SK-N-SH (cell line): Measurements from ENCODE around the gene PIP4K2A. TPM values are rescaled to one million over a fixed set of nuclear protein-coding genes. Genes with fewer than 3 reads are reported as not detected.
A peak's percentile ranks its signal among the peaks of the same experiment; 100 is the strongest.

Experiments used
- CTCF ChIA-PET: fragments of 300-600, 350-600 bp; formaldehyde crosslinking; extraction: SDS; loops from one replicate; lab custom pipeline; 2021; lab: Yijun Ruan, JAX
- POLR2A ChIA-PET: fragments of 350-600 bp; sonication (Branson Sonifier 250); formaldehyde crosslinking; extraction: SDS; loops from one replicate; lab custom pipeline; 2020; ENCODE audit warnings: antibody characterized with exemption, inconsistent platforms; lab: Yijun Ruan, JAX
- DNase-seq: peaks from one replicate; pipeline ENCODE4 v3.0.0; 2012
- H2AFZ ChIP-seq: fragments of 200-600 bp; sonication (generic); 2 replicates; pipeline ENCODE4 v1.8.1; 2016; ENCODE audit warnings: antibody characterized with exemption, mild to moderate bottlenecking, low read depth
- H3F3A ChIP-seq: fragments of 200-600 bp; sonication (generic); replicated peaks from 2 replicates; pipeline ENCODE3; 2016; ENCODE audit warnings: antibody characterized with exemption, mild to moderate bottlenecking; ENCODE audit not compliant: insufficient read depth
- H3K27ac ChIP-seq, 2 experiments: fragments of 200-500 bp in 1 of 2; fragments of 200-600 bp in 1 of 2; sonication (Bioruptor generic) in 1 of 2; sonication (generic), shearing (Covaris generic) in 1 of 2; 2 replicates each; pipeline versions ENCODE4 v1.5.1 to v1.6.1; 2014 to 2016; ENCODE audit warnings: low read depth in 2 of 2, inconsistent platforms in 1 of 2, low read length in 1 of 2, mild to moderate bottlenecking in 1 of 2, mixed read lengths in 1 of 2
- H3K27me3 ChIP-seq: fragments of 200-600 bp; sonication (generic), shearing (Covaris generic); 2 replicates; pipeline ENCODE4 v1.6.1; 2016; ENCODE audit warnings: mixed run types; ENCODE audit not compliant: insufficient read depth
- H3K36me3 ChIP-seq, 2 experiments: fragments of 200-500 bp in 1 of 2; fragments of 200-600 bp in 1 of 2; sonication (Bioruptor generic) in 1 of 2; sonication (generic) in 1 of 2; replicated peaks in 1 of 2; 2 replicates each; pipeline versions ENCODE3 to v1.5.1; 2014 to 2016; ENCODE audit warnings: low read length in 1 of 2, mild to moderate bottlenecking in 1 of 2; ENCODE audit not compliant: insufficient read depth in 2 of 2, control insufficient read depth in 1 of 2
- H3K4me1 ChIP-seq, 2 experiments: fragments of 200-500 bp in 1 of 2; fragments of 200-600 bp in 1 of 2; sonication (Bioruptor generic) in 1 of 2; sonication (generic), shearing (Covaris generic) in 1 of 2; 2 replicates each; pipeline versions ENCODE4 v1.5.1 to v1.6.1; 2014 to 2016; ENCODE audit warnings: low read depth in 1 of 2, low read length in 1 of 2, mixed run types in 1 of 2; ENCODE audit not compliant: insufficient read depth in 2 of 2, control insufficient read depth in 1 of 2
- H3K4me2 ChIP-seq: fragments of 200-600 bp; sonication (generic), shearing (Covaris generic); 2 replicates; pipeline ENCODE4 v1.6.1; 2017; ENCODE audit warnings: mixed run types
- H3K4me3 ChIP-seq, 2 experiments: fragments of 200-500 bp in 1 of 2; fragments of 200-600 bp in 1 of 2; sonication (Bioruptor generic) in 1 of 2; sonication (generic), shearing (Covaris generic) in 1 of 2; 2 replicates each; pipeline versions ENCODE4 v1.5.1 to v1.8.1; 2014 to 2016; ENCODE audit warnings: low read depth in 2 of 2, inconsistent platforms in 1 of 2, low read length in 1 of 2, mild to moderate bottlenecking in 1 of 2, mixed read lengths in 1 of 2, moderate library complexity in 1 of 2
- H3K79me2 ChIP-seq: fragments of 200-600 bp; sonication (generic); 2 replicates; pipeline ENCODE4 v1.8.1; 2017; ENCODE audit warnings: mild to moderate bottlenecking; ENCODE audit not compliant: insufficient read depth
- H3K9ac ChIP-seq: fragments of 200-600 bp; sonication (generic); 2 replicates; pipeline ENCODE4 v1.6.1; 2017; ENCODE audit warnings: mixed run types
- H3K9me2 ChIP-seq: fragments of 200-600 bp; sonication (generic); 2 replicates; pipeline ENCODE4 v1.6.1; 2017; ENCODE audit warnings: mixed run types
- H3K9me3 ChIP-seq: fragments of 200-600 bp; sonication (generic); 2 replicates; pipeline ENCODE4 v1.6.1; 2017; ENCODE audit warnings: mixed run types, mild to moderate bottlenecking, moderate library complexity
- H4K20me1 ChIP-seq: fragments of 200-600 bp; sonication (generic); 2 replicates; pipeline ENCODE4 v1.6.1; 2017; ENCODE audit warnings: mild to moderate bottlenecking, mixed run types; ENCODE audit not compliant: insufficient read depth
- EZH2phosphoT487 ChIP-seq: fragments of 200-600 bp; sonication (generic); IDR thresholded peaks from 2 replicates; pipeline ENCODE4 v1.6.1; 2017; ENCODE audit warnings: low read depth, mixed run types, mild to moderate bottlenecking, antibody characterized with exemption, moderate library complexity, borderline replicate concordance
- FOSL2 ChIP-seq: IDR thresholded peaks from 2 replicates; pipeline ENCODE4 v1.4.0; 2012; ENCODE audit warnings: low read depth, mild to moderate bottlenecking, moderate library complexity, borderline replicate concordance
- GABPA ChIP-seq: IDR thresholded peaks from 2 replicates; pipeline ENCODE4 v1.4.0; 2012; ENCODE audit warnings: low read depth, mild to moderate bottlenecking
- JUND ChIP-seq: IDR thresholded peaks from 2 replicates; pipeline ENCODE4 v1.4.0; 2012
- MXI1 ChIP-seq: IDR thresholded peaks from 2 replicates; pipeline ENCODE4 v1.6.1; 2012; ENCODE audit warnings: mild to moderate bottlenecking, low read depth, low read length, improper control_type of control experiment
- NFIC ChIP-seq: IDR thresholded peaks from 2 replicates; pipeline ENCODE4 v1.4.0; 2012; ENCODE audit warnings: borderline replicate concordance
- POLR2AphosphoS5 ChIP-seq: IDR thresholded peaks from 2 replicates; pipeline ENCODE4 v1.6.1; 2012; ENCODE audit warnings: low read depth, low read length
- RCOR1 ChIP-seq: fragments of 150-350 bp; IDR thresholded peaks from 2 replicates; pipeline ENCODE4 v1.6.1; 2017; ENCODE audit warnings: antibody characterized with exemption, low read length
- RFX5 ChIP-seq: IDR thresholded peaks from 2 replicates; pipeline ENCODE4 v1.6.1; 2012; ENCODE audit warnings: mild to moderate bottlenecking, improper control_type of control experiment, low read length
- SMC3 ChIP-seq: IDR thresholded peaks from 2 replicates; pipeline ENCODE4 v1.6.1; 2012; ENCODE audit warnings: low read depth, low read length, improper control_type of control experiment
- TAF1 ChIP-seq: IDR thresholded peaks from 2 replicates; pipeline ENCODE4 v1.6.1; 2012; ENCODE audit warnings: low read depth, mild to moderate bottlenecking, low read length, moderate library complexity, borderline replicate concordance
- TCF12 ChIP-seq: IDR thresholded peaks from 2 replicates; pipeline ENCODE4 v1.4.0; 2012
- WGBS: methylation state at CpG from one replicate; pipeline ENCODE4 v1.1.6; 2017; ENCODE audit warnings: low lambda C conversion rate; 5-methylcytosine and 5-hydroxymethylcytosine counted together
- polyA plus RNA-seq, 3 experiments: library from polyadenylated mRNA; depleted of rRNA; stranded (reverse); fragments of >200 nt; gene quantifications; 2 replicates each; pipeline ENCODE4 v1.2.3, GENCODE V29; 2012
- TF ChIP-seq, protein P1 (sequence below): IDR thresholded peaks from 2 replicates; pipeline ENCODE4 v1.6.1; 2012; ENCODE audit warnings: mild to moderate bottlenecking, low read depth, low read length, moderate library complexity
- TF ChIP-seq, protein P2 (sequence below): IDR thresholded peaks from 2 replicates; pipeline ENCODE4 v1.4.0; 2012; ENCODE audit warnings: low read depth, borderline replicate concordance
- TF ChIP-seq, protein P3 (sequence below): IDR thresholded peaks from 2 replicates; pipeline ENCODE4; 2012
- TF ChIP-seq, protein P4 (sequence below): fragments of 200-600 bp; sonication (generic); IDR thresholded peaks from 2 replicates; pipeline ENCODE4 v1.6.1; 2017; ENCODE audit warnings: antibody characterized with exemption, mild to moderate bottlenecking, moderate library complexity

PIP4K2A gene
- polyA plus RNA-seq, 1 of the 3 experiments (the other 2 are of a cell fraction) = 10.8 TPM

DNA sequence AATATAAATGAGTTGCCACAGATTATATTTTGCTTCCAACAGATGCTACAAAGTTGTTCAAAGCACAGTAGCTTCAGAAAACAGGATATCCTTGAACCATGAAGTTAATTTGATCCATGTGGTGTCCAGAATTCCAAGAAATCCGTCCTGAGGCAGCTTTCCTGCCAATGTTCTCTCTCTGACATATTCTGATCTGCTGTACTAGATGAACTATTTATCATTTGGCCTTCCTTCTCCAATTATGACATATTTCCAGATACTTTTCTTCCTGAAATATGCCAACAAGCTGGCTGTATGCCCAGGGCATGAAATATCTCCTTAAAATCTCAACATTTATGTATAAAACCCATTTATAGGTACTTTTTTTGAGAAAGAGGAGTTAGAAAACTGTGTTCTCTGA lies 227.9 kb downstream of the PIP4K2A start:
- Histone ChIP-seq H3K9me2 (no peaks in the 10 kb centered on the region), H3K4me2 (no peak overlapping the region), H3K4me1 (no peaks in the 10 kb centered on the region; a peak in 1 of 4 replicates), H4K20me1 (no peaks in the 10 kb centered on the region), H3K9ac (no peak overlapping the region), H3K36me3 (no peaks in the 10 kb centered on the region), H3F3A (no peaks in the 10 kb centered on the region), H3K4me3 (no peak overlapping the region), H3K9me3 (no peaks in the 10 kb centered on the region), H3K27me3 (no peaks in the 10 kb centered on the region), H3K79me2 (no peaks in the 10 kb centered on the region), H3K27ac (no peak overlapping the region; a peak in 1 of 4 replicates), H2AFZ (no peak overlapping the region)
- CTCF ChIA-PET = interaction anchor here (1.0 to 1.8 kb wide), 3 partner anchors 12 to 144 kb away, joined by 3 to 8 read pairs (median 5); no protein-coding TSS in a partner anchor
- no peak for DNase-seq
- POLR2A ChIA-PET = no interaction called here
- TF ChIP-seq, protein P1, sequence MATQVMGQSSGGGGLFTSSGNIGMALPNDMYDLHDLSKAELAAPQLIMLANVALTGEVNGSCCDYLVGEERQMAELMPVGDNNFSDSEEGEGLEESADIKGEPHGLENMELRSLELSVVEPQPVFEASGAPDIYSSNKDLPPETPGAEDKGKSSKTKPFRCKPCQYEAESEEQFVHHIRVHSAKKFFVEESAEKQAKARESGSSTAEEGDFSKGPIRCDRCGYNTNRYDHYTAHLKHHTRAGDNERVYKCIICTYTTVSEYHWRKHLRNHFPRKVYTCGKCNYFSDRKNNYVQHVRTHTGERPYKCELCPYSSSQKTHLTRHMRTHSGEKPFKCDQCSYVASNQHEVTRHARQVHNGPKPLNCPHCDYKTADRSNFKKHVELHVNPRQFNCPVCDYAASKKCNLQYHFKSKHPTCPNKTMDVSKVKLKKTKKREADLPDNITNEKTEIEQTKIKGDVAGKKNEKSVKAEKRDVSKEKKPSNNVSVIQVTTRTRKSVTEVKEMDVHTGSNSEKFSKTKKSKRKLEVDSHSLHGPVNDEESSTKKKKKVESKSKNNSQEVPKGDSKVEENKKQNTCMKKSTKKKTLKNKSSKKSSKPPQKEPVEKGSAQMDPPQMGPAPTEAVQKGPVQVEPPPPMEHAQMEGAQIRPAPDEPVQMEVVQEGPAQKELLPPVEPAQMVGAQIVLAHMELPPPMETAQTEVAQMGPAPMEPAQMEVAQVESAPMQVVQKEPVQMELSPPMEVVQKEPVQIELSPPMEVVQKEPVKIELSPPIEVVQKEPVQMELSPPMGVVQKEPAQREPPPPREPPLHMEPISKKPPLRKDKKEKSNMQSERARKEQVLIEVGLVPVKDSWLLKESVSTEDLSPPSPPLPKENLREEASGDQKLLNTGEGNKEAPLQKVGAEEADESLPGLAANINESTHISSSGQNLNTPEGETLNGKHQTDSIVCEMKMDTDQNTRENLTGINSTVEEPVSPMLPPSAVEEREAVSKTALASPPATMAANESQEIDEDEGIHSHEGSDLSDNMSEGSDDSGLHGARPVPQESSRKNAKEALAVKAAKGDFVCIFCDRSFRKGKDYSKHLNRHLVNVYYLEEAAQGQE = no peak
- TF ChIP-seq TCF12 (peak; percentile 67), EZH2phosphoT487 (no peak), JUND (no peak), MXI1 (no peak), RFX5 (no peak), POLR2AphosphoS5 (no peak), RCOR1 (no peak), FOSL2 (no peak), SMC3 (no peak), GABPA (no peak), NFIC (peak; percentile 37; the same call in 1 of the 2 replicates), TAF1 (no peak)
- TF ChIP-seq, protein P2, sequence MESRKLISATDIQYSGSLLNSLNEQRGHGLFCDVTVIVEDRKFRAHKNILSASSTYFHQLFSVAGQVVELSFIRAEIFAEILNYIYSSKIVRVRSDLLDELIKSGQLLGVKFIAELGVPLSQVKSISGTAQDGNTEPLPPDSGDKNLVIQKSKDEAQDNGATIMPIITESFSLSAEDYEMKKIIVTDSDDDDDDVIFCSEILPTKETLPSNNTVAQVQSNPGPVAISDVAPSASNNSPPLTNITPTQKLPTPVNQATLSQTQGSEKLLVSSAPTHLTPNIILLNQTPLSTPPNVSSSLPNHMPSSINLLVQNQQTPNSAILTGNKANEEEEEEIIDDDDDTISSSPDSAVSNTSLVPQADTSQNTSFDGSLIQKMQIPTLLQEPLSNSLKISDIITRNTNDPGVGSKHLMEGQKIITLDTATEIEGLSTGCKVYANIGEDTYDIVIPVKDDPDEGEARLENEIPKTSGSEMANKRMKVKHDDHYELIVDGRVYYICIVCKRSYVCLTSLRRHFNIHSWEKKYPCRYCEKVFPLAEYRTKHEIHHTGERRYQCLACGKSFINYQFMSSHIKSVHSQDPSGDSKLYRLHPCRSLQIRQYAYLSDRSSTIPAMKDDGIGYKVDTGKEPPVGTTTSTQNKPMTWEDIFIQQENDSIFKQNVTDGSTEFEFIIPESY = no peak
- TF ChIP-seq, protein P3, sequence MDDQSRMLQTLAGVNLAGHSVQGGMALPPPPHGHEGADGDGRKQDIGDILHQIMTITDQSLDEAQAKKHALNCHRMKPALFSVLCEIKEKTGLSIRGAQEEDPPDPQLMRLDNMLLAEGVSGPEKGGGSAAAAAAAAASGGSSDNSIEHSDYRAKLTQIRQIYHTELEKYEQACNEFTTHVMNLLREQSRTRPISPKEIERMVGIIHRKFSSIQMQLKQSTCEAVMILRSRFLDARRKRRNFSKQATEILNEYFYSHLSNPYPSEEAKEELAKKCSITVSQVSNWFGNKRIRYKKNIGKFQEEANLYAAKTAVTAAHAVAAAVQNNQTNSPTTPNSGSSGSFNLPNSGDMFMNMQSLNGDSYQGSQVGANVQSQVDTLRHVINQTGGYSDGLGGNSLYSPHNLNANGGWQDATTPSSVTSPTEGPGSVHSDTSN = peak; percentile 47; the same call in 1 of the 2 replicates
- TF ChIP-seq, protein P4, sequence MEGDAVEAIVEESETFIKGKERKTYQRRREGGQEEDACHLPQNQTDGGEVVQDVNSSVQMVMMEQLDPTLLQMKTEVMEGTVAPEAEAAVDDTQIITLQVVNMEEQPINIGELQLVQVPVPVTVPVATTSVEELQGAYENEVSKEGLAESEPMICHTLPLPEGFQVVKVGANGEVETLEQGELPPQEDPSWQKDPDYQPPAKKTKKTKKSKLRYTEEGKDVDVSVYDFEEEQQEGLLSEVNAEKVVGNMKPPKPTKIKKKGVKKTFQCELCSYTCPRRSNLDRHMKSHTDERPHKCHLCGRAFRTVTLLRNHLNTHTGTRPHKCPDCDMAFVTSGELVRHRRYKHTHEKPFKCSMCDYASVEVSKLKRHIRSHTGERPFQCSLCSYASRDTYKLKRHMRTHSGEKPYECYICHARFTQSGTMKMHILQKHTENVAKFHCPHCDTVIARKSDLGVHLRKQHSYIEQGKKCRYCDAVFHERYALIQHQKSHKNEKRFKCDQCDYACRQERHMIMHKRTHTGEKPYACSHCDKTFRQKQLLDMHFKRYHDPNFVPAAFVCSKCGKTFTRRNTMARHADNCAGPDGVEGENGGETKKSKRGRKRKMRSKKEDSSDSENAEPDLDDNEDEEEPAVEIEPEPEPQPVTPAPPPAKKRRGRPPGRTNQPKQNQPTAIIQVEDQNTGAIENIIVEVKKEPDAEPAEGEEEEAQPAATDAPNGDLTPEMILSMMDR = no peak
- 12% methylated on average over 1 of the region's 1 CpG for WGBS

Other genes with a start within 250 kb of the PIP4K2A start
- gene ARMC3, start 213.5 kb upstream of the PIP4K2A start, polyA plus RNA-seq (2012; rRNA removed) = not detected in 2 replicates